Astrocyte (in vitro differentiated cells and primary cell): Measurements from ENCODE around the gene GNB1L. TPM values are rescaled to one million over a fixed set of nuclear protein-coding genes. Genes with fewer than 3 reads are reported as not detected.

ENCODE experiments used
- DNase-seq: peaks from one replicate; pipeline ENCODE4 v3.0.0-alpha.2; 2010; ENCODE audit warnings: low read depth
- FAIRE-seq: peaks from 2 replicates; lab custom pipeline; 2011; peaks lifted over from hg19 to GRCh38; lab: Jason Lieb, UNC
- H2AFZ ChIP-seq: 2 replicates; pipeline ENCODE4 v1.6.0; 2012; ENCODE audit warnings: low read depth, low read length, inconsistent platforms
- H3K27ac ChIP-seq: 2 replicates; pipeline ENCODE4 v1.5.1; 2011; ENCODE audit warnings: low read depth, low read length, inconsistent platforms
- H3K27me3 ChIP-seq: 2 replicates; pipeline ENCODE4 v1.6.0; 2011; ENCODE audit warnings: low read length, inconsistent platforms; ENCODE audit not compliant: insufficient read depth
- H3K36me3 ChIP-seq: 2 replicates; pipeline ENCODE4 v1.5.1; 2011; ENCODE audit warnings: low read length, inconsistent platforms; ENCODE audit not compliant: insufficient read depth
- H3K4me1 ChIP-seq: 2 replicates; pipeline ENCODE4 v1.5.1; 2011; ENCODE audit warnings: low read length, inconsistent platforms; ENCODE audit not compliant: insufficient read depth
- H3K4me2 ChIP-seq: 2 replicates; pipeline ENCODE4 v1.6.0; 2012; ENCODE audit warnings: low read length, inconsistent platforms
- H3K4me3 ChIP-seq: 2 replicates; pipeline ENCODE4 v1.5.1; 2011; ENCODE audit warnings: low read depth, mild to moderate bottlenecking, low read length, inconsistent platforms; ENCODE audit not compliant: insufficient read depth
- H3K79me2 ChIP-seq: 2 replicates; pipeline ENCODE4 v1.6.0; 2012; ENCODE audit warnings: mild to moderate bottlenecking, low read length, inconsistent platforms; ENCODE audit not compliant: insufficient read depth
- H3K9ac ChIP-seq: 2 replicates; pipeline ENCODE4 v1.6.0; 2012; ENCODE audit warnings: mild to moderate bottlenecking, low read length, inconsistent platforms
- H3K9me3 ChIP-seq: 2 replicates; pipeline ENCODE4 v1.5.1; 2012; ENCODE audit warnings: low read depth, mild to moderate bottlenecking, low read length, inconsistent platforms; ENCODE audit not compliant: insufficient read depth
- H4K20me1 ChIP-seq: 2 replicates; pipeline ENCODE4 v1.6.0; 2012; ENCODE audit warnings: low read length, inconsistent platforms; ENCODE audit not compliant: insufficient read depth
- H3K27ac Mint-ChIP-seq: one replicate; pipeline ENCODE4 v1.8.0; 2021; ENCODE audit warnings: mild to moderate bottlenecking, mixed read lengths; ENCODE audit not compliant: unreplicated experiment
- H3K27me3 Mint-ChIP-seq: one replicate; pipeline ENCODE4 v1.8.0; 2021; ENCODE audit warnings: low read depth, mixed read lengths; ENCODE audit not compliant: unreplicated experiment
- H3K36me3 Mint-ChIP-seq: one replicate; pipeline ENCODE4 v1.8.0; 2021; ENCODE audit warnings: low read depth, mixed read lengths; ENCODE audit not compliant: unreplicated experiment
- H3K4me1 Mint-ChIP-seq: one replicate; pipeline ENCODE4 v1.8.0; 2021; ENCODE audit warnings: low read depth, mixed read lengths; ENCODE audit not compliant: unreplicated experiment
- H3K4me3 Mint-ChIP-seq: one replicate; pipeline ENCODE4 v1.8.0; 2021; ENCODE audit warnings: mild to moderate bottlenecking, moderate library complexity, mixed read lengths; ENCODE audit not compliant: unreplicated experiment
- H3K9me3 Mint-ChIP-seq: one replicate; pipeline ENCODE4 v1.8.0; 2021; ENCODE audit warnings: mild to moderate bottlenecking, mixed read lengths; ENCODE audit not compliant: unreplicated experiment
- CTCF ChIP-seq: IDR thresholded peaks from 2 replicates; pipeline ENCODE4 v1.5.1; 2011; ENCODE audit warnings: low read depth, mild to moderate bottlenecking, inconsistent platforms, low read length, moderate library complexity; ENCODE audit not compliant: insufficient read depth
- EZH2 ChIP-seq: IDR thresholded peaks from 2 replicates; pipeline ENCODE4 v1.6.1; 2012; ENCODE audit warnings: mild to moderate bottlenecking, low read length, inconsistent platforms; ENCODE audit not compliant: insufficient read depth
- total RNA-seq: library from RNA; stranded (reverse); gene quantifications from 2 replicates; pipeline ENCODE4 v1.2.1, GENCODE V29; 2021

The GNB1L gene
- total RNA-seq, 1 donor from 2014 or later, result 14.3 TPM

GRCh38 chr22:19737846-19738663 lies 116.6 kb downstream of the GNB1L start:
- no peaks in the 10 kb centered on the region for H4K20me1 ChIP-seq
- H3K4me3 ChIP-seq, result no peak overlapping the region
- no peak overlapping the region for H3K4me3 Mint-ChIP-seq
- H3K27ac Mint-ChIP-seq, result no peak overlapping the region
- H3K9ac ChIP-seq, result no peak overlapping the region
- no peaks in the 10 kb centered on the region for H3K4me1 ChIP-seq
- H3K36me3 ChIP-seq, result no peaks in the 10 kb centered on the region
- H3K27ac ChIP-seq, result no peak overlapping the region
- no peaks in the 10 kb centered on the region for H3K9me3 ChIP-seq
- H3K9me3 Mint-ChIP-seq, result no peaks in the 10 kb centered on the region
- FAIRE-seq (no peak), DNase-seq (no peak)
- H3K27me3 Mint-ChIP-seq, result peaks cover 33% of the 10 kb centered on the region
- no peak for TF ChIP-seq EZH2
- no peak for TF ChIP-seq CTCF
- no peaks in the 10 kb centered on the region for H3K36me3 Mint-ChIP-seq
- no peak overlapping the region for H2AFZ ChIP-seq
- no peaks in the 10 kb centered on the region for H3K27me3 ChIP-seq
- no peaks in the 10 kb centered on the region for H3K79me2 ChIP-seq
- no peaks in the 10 kb centered on the region for H3K4me1 Mint-ChIP-seq
- no peak overlapping the region for H3K4me2 ChIP-seq

GRCh38 chr22:19735665-19736510 lies 118.8 kb downstream of the GNB1L start:
- Histone ChIP-seq H3K4me1 (no peaks in the 10 kb centered on the region), H3K4me2 (no peak overlapping the region), H3K27me3 (no peaks in the 10 kb centered on the region), H3K36me3 (no peaks in the 10 kb centered on the region), H3K9ac (no peak overlapping the region), H2AFZ (no peak overlapping the region), H3K9me3 (no peaks in the 10 kb centered on the region), H3K4me3 (no peak overlapping the region), H3K79me2 (no peaks in the 10 kb centered on the region), H3K27ac (no peak overlapping the region), H4K20me1 (no peaks in the 10 kb centered on the region)
- Mint-ChIP-seq H3K36me3 (no peaks in the 10 kb centered on the region), H3K4me3 (no peak overlapping the region), H3K9me3 (no peaks in the 10 kb centered on the region), H3K4me1 (no peaks in the 10 kb centered on the region), H3K27ac (no peak overlapping the region), H3K27me3 (peaks cover 33% of the 10 kb centered on the region)
- no peak for FAIRE-seq
- TF ChIP-seq CTCF (no peak), EZH2 (no peak)
- DNase-seq, result no peak
